ENCODE data around the gene DISP3. TPM values are rescaled to one million over a fixed set of nuclear protein-coding genes. Genes with fewer than 3 reads are reported as not detected.

The DISP3 gene
- total and polyA plus RNA-seq, 2 of the 13 experiments (the other 11 are each of a cell fraction or from before 2014, with no cell fraction given): 0.08 to 0.13 TPM

DNA sequence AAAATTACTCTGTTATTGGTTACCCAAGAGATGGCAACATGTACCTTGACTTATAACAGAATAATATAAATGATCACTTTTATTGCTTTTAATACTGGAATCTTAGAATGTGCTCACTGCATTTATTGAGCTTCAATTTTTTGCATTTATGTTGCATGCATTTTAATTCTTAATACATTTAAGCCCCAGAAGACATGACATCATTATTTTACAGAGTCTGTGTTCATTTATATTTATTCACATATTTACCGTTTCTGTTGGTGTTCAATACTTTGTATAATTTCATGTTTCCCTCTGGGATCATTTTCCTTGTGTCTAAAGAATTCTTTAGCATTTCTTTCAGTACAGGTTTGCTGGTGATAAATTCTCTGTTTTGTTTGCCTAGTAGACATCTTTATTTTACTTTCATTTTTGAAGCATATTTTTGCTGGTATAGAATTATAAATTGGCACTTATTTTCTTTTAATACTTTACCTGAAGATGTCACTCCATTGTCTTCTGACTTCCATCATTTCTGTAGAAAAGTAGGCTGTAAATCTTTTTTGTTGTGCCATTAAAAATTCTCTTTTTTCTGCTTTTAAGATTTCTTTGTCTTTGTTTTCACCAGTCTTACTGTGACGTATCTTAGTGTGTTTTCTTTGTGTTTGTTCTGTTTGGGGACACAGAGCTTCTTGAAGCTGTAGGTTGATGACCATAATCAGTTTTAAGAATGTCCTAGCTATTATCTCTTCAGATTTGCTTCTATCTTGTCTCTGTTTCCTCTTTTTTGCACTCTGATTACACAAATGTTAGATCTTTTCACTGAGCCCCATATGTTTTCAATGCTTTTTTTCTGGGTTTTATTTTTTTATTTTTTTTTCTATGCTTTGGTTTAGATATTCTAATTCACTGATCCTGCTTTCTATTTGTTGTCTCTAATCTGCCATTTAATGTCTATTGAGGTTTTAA lies 26.9 kb downstream of the DISP3 start:
- Histone ChIP-seq H2AFZ (ENCODE audit: low read length) (no peak overlapping the region), H3K9me3 (ENCODE audit: low read length) (peaks cover 39% of the 10 kb centered on the region), H3K9ac (ENCODE audit: insufficient read depth, low read depth, low read length) (no peak overlapping the region), H3K27ac (ENCODE audit: extremely low read length, insufficient read depth, low read length) (no peak overlapping the region), H3K79me2 (ENCODE audit: insufficient read depth, low read length) (no peaks in the 10 kb centered on the region), H3K36me3 (replicated peaks in 1 of 2; ENCODE audit: control insufficient read depth in 1 of 2, insufficient read depth in 2 of 2, low read length in 2 of 2) (no peaks in the 10 kb centered on the region), H3K4me3 (replicated peaks in 1 of 3; ENCODE audit: insufficient read depth in 1 of 3, low read depth in 2 of 3, low read length in 3 of 3) (no peak overlapping the region), H4K20me1 (ENCODE audit: insufficient read depth, low read length) (no peaks in the 10 kb centered on the region), H3K27me3 (ENCODE audit: control insufficient read depth in 1 of 2, insufficient read depth in 2 of 2, low read length in 2 of 2) (peaks cover 0 to 2% of the 10 kb centered on the region in 2 experiments; a peak in 3 of 5 replicates), H3K4me1 (ENCODE audit: insufficient read depth, low read length) (no peaks in the 10 kb centered on the region), H3K4me2 (ENCODE audit: low read depth, low read length) (no peak overlapping the region)
- no peak for FAIRE-seq
- no TSS peak for BruUV-seq (replicated peaks)
- in situ Hi-C loops (cut with HindIII; ENCODE audit: extremely low pct_ligation_motif_present, low pct_unique_long_range_greater_than_20kb) (no loop called here), intact Hi-C loops (cut with micrococcal nuclease; ENCODE audit: unreplicated experiment) (no loop called here)
- DNase-seq (ENCODE audit: low spot score): no peak
- ChIA-PET CTCF (ENCODE audit: low intra/inter-chr PET ratio, low total read pairs) (no interaction called here), POLR2A (no interaction called here)
- ATAC-seq: no peak
- 0% methylated on average over 2 of the region's 2 CpGs for WGBS (ENCODE audit: low lambda C conversion rate)
- TF ChIP-seq, protein P1, sequence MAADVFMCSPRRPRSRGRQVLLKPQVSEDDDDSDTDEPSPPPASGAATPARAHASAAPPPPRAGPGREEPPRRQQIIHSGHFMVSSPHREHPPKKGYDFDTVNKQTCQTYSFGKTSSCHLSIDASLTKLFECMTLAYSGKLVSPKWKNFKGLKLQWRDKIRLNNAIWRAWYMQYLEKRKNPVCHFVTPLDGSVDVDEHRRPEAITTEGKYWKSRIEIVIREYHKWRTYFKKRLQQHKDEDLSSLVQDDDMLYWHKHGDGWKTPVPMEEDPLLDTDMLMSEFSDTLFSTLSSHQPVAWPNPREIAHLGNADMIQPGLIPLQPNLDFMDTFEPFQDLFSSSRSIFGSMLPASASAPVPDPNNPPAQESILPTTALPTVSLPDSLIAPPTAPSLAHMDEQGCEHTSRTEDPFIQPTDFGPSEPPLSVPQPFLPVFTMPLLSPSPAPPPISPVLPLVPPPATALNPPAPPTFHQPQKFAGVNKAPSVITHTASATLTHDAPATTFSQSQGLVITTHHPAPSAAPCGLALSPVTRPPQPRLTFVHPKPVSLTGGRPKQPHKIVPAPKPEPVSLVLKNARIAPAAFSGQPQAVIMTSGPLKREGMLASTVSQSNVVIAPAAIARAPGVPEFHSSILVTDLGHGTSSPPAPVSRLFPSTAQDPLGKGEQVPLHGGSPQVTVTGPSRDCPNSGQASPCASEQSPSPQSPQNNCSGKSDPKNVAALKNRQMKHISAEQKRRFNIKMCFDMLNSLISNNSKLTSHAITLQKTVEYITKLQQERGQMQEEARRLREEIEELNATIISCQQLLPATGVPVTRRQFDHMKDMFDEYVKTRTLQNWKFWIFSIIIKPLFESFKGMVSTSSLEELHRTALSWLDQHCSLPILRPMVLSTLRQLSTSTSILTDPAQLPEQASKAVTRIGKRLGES (CRISPR knock-in tag; IDR thresholded peaks at IDR 0.05; ENCODE audit: borderline replicate concordance): no peak
- peak; percentile 100 for TF ChIP-seq ZNF317 (CRISPR knock-in tag; IDR thresholded peaks at IDR 0.05)
- TF ChIP-seq STAT5B (CRISPR knock-in tag; IDR thresholded peaks at IDR 0.05): no peak
- TF ChIP-seq, protein P2, sequence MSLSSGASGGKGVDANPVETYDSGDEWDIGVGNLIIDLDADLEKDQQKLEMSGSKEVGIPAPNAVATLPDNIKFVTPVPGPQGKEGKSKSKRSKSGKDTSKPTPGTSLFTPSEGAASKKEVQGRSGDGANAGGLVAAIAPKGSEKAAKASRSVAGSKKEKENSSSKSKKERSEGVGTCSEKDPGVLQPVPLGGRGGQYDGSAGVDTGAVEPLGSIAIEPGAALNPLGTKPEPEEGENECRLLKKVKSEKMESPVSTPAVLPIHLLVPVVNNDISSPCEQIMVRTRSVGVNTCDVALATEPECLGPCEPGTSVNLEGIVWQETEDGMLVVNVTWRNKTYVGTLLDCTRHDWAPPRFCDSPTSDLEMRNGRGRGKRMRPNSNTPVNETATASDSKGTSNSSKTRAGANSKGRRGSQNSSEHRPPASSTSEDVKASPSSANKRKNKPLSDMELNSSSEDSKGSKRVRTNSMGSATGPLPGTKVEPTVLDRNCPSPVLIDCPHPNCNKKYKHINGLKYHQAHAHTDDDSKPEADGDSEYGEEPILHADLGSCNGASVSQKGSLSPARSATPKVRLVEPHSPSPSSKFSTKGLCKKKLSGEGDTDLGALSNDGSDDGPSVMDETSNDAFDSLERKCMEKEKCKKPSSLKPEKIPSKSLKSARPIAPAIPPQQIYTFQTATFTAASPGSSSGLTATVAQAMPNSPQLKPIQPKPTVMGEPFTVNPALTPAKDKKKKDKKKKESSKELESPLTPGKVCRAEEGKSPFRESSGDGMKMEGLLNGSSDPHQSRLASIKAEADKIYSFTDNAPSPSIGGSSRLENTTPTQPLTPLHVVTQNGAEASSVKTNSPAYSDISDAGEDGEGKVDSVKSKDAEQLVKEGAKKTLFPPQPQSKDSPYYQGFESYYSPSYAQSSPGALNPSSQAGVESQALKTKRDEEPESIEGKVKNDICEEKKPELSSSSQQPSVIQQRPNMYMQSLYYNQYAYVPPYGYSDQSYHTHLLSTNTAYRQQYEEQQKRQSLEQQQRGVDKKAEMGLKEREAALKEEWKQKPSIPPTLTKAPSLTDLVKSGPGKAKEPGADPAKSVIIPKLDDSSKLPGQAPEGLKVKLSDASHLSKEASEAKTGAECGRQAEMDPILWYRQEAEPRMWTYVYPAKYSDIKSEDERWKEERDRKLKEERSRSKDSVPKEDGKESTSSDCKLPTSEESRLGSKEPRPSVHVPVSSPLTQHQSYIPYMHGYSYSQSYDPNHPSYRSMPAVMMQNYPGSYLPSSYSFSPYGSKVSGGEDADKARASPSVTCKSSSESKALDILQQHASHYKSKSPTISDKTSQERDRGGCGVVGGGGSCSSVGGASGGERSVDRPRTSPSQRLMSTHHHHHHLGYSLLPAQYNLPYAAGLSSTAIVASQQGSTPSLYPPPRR (CRISPR knock-in tag; IDR thresholded peaks at IDR 0.05; ENCODE audit: borderline replicate concordance): no peak
- TF ChIP-seq CREB1 (IDR thresholded peaks at IDR 0.05): 0 out of 2 replicates have a peak, but pooled peaks have one; percentile 23
- no peak for TF ChIP-seq CREB1 (CRISPR knock-in tag; IDR thresholded peaks at IDR 0.05)
- TF ChIP-seq, protein P3, sequence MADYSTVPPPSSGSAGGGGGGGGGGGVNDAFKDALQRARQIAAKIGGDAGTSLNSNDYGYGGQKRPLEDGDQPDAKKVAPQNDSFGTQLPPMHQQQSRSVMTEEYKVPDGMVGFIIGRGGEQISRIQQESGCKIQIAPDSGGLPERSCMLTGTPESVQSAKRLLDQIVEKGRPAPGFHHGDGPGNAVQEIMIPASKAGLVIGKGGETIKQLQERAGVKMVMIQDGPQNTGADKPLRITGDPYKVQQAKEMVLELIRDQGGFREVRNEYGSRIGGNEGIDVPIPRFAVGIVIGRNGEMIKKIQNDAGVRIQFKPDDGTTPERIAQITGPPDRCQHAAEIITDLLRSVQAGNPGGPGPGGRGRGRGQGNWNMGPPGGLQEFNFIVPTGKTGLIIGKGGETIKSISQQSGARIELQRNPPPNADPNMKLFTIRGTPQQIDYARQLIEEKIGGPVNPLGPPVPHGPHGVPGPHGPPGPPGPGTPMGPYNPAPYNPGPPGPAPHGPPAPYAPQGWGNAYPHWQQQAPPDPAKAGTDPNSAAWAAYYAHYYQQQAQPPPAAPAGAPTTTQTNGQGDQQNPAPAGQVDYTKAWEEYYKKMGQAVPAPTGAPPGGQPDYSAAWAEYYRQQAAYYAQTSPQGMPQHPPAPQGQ (CRISPR knock-in tag; IDR thresholded peaks at IDR 0.05; ENCODE audit: borderline replicate concordance): no peak
- peak; percentile 67 for TF ChIP-seq ATF7 (IDR thresholded peaks at IDR 0.05)
- TF ChIP-seq ATF7 (CRISPR knock-in tag; IDR thresholded peaks at IDR 0.05): no peak

Data from HepG2 (cell line).